RWPE2 (cell line): ENCODE measurements around the gene EDNRA.

Experiments
- ATAC-seq: fragments of 200-7000 bp; cut with Tn5 transposase; 3 replicates; pipeline ENCODE4 v1.9.1; 2021; ENCODE audit warnings: low read depth
- DNase-seq: peaks from one replicate; pipeline ENCODE4 v3.0.0-alpha.2; 2020; ENCODE audit warnings: low spot score
- H3K27ac ChIP-seq: fragments of 450-650 bp; 2 replicates; pipeline ENCODE4 v1.5.1; 2017; ENCODE audit warnings: mild to moderate bottlenecking; ENCODE audit not compliant: poor library complexity, severe bottlenecking
- H3K27me3 ChIP-seq: fragments of 250-450 bp; sonication (Bioruptor Pico); 2 replicates; pipeline ENCODE4 v1.5.1; 2021; ENCODE audit warnings: mild to moderate bottlenecking, moderate library complexity; ENCODE audit not compliant: insufficient read depth, poor library complexity, severe bottlenecking
- H3K36me3 ChIP-seq: fragments of 250-450 bp; sonication (Bioruptor Pico); 2 replicates; pipeline ENCODE4 v1.5.1; 2020; ENCODE audit warnings: low read depth, mild to moderate bottlenecking, moderate library complexity
- H3K4me1 ChIP-seq: fragments of 250-450 bp; sonication (Bioruptor Pico); 2 replicates; pipeline ENCODE4 v1.5.1; 2021; ENCODE audit warnings: mild to moderate bottlenecking, moderate library complexity; ENCODE audit not compliant: insufficient read depth, poor library complexity, severe bottlenecking
- H3K4me3 ChIP-seq: fragments of 250-450 bp; sonication (Bioruptor Pico); 2 replicates; pipeline ENCODE4 v1.5.1; 2021; ENCODE audit warnings: mild to moderate bottlenecking, moderate library complexity; ENCODE audit not compliant: severe bottlenecking
- H3K9me3 ChIP-seq: fragments of 250-450 bp; sonication (Bioruptor Pico); 2 replicates; pipeline ENCODE4 v1.5.1; 2021; ENCODE audit warnings: mild to moderate bottlenecking, moderate library complexity; ENCODE audit not compliant: severe bottlenecking
- TF ChIP-seq, protein P1 (sequence below): fragments of 450-650 bp; IDR thresholded peaks from one replicate; pipeline ENCODE4 v1.5.1; 2017; ENCODE audit warnings: mild to moderate bottlenecking, moderate library complexity; ENCODE audit not compliant: poor library complexity, severe bottlenecking

EDNRA gene

DNA sequence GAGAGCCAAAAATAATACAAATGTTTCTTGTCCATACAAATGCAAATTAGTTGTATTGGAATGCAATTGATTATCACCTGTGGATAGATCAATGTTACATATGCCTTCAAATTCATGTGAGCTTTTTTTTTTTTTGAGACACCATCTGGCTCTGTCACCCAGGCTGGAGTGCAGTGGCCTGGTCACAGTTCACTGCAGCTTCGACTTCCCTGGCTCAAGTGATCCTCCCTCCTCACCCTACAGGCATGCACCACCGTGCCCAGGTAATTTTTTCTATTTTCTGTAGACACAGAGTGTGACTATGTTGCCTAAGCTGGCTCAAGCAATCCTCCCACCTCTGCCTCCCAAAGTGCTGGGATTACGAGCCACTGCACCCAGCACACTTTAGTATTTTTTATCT is 97.7 kb downstream of the EDNRA start:
- Histone ChIP-seq H3K4me3 (no peak overlapping the region), H3K36me3 (no peaks in the 10 kb centered on the region), H3K27me3 (no peaks in the 10 kb centered on the region), H3K27ac (peak overlapping the region; percentile 68), H3K4me1 (peaks cover 35% of the 10 kb centered on the region), H3K9me3 (no peaks in the 10 kb centered on the region)
- ATAC-seq: no peak
- no peak for DNase-seq
- TF ChIP-seq, protein P1, sequence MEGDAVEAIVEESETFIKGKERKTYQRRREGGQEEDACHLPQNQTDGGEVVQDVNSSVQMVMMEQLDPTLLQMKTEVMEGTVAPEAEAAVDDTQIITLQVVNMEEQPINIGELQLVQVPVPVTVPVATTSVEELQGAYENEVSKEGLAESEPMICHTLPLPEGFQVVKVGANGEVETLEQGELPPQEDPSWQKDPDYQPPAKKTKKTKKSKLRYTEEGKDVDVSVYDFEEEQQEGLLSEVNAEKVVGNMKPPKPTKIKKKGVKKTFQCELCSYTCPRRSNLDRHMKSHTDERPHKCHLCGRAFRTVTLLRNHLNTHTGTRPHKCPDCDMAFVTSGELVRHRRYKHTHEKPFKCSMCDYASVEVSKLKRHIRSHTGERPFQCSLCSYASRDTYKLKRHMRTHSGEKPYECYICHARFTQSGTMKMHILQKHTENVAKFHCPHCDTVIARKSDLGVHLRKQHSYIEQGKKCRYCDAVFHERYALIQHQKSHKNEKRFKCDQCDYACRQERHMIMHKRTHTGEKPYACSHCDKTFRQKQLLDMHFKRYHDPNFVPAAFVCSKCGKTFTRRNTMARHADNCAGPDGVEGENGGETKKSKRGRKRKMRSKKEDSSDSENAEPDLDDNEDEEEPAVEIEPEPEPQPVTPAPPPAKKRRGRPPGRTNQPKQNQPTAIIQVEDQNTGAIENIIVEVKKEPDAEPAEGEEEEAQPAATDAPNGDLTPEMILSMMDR: no peak

DNA sequence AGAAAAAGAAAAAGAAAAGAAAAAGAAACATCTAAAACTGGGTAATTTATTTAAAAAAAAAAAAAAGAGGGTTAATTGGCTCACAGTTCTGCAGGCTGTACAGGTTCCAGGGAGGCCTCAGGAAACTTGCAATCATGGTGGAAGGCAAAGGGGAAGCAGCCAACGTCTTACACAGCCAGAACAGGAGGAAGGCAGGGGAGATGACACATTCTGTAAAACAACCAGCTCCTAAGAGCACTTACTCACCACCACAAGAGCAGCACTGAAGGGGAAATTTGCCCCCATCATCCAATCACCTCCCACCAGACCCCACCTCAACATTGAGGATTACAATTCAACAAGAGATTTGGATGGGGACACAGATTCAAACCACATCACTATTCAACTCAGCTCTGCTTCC is 99.5 kb downstream of the EDNRA start:
- H3K27ac ChIP-seq: peak overlapping the region; percentile 81

DNA sequence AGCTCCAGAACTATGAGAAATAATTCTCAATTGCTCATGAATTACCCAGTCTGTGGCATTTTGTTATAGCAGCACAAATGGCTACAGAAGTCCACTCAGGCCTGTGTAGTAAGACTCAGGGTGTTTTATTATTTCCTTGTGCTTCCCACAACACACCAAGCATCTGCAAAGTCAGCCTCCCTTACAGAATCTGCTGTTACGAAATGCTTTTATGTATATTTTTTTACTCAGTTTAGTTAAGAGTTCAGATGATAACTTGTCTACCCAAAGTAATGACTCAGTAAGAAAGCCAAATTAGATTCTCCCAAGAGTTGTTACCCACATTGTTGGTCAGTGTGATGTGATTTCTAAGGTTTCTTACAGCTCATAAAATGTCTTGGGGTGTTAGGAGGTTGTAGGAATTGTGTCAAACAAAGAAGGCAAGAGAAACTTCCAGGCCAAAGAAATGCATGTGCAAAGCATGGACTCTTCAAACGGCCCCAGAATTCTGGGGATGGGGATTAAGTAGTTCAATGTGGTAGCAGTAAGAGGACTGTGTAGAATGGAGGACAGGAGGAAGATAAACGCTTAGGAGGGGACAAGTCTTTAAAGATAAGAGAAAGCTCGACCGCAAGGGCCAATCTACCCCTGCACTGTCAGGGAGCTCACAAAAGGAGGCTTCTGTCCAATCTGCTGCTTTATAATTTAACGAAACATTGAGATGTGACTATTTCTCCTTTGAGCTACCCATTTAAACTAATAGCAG is 100.9 kb downstream of the EDNRA start:
- no peak for ATAC-seq

More for the DNA sequence above, 99.5 kb downstream of the EDNRA start:
- no peak overlapping the region for H3K4me3 ChIP-seq
- ATAC-seq (no peak), DNase-seq (no peak)
- peaks cover 35% of the 10 kb centered on the region for H3K4me1 ChIP-seq
- TF ChIP-seq, protein P1: no peak
- no peaks in the 10 kb centered on the region for H3K9me3 ChIP-seq
- H3K27me3 ChIP-seq: no peaks in the 10 kb centered on the region
- no peaks in the 10 kb centered on the region for H3K36me3 ChIP-seq

DNA sequence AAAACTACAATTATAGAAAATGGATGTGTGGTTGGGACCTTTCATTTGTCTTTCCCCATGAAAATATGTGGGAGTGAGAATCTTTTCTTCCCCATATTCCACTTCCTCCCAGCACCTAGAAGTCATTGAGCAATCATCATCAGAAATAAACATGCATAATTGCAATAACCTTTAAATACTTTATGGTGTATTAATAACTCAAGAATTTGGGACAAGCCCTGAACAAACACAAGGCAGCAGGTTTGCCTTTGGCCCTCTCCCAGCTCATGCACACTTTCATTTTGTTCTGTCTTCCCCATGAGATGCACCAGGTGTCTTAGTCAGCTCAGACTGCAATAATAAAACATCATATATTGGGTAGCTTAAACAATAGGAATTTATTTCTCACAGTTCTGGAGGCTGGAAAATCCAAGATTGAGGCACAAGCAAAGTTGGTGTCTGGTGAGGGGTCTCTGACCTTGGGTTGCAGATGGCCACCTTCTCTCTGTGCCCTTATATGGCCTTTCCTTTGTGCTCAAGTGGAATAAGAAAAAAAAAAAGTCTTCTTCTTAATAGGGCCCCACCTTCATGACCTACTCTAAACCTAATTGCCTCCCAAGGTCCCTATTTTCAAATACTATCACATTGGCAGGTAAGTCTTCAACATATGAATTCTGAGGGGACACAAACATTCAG is 101.6 kb downstream of the EDNRA start:
- peak; percentile 83 for DNase-seq
- TF ChIP-seq, protein P1: no peak
- peak overlapping the region; percentile 81 for H3K27ac ChIP-seq

More for the DNA sequence above, 100.9 kb downstream of the EDNRA start:
- H3K27me3 ChIP-seq: no peaks in the 10 kb centered on the region
- no peaks in the 10 kb centered on the region for H3K9me3 ChIP-seq
- no peaks in the 10 kb centered on the region for H3K36me3 ChIP-seq
- peaks cover 35% of the 10 kb centered on the region for H3K4me1 ChIP-seq
- H3K27ac ChIP-seq: peak overlapping the region; percentile 81
- TF ChIP-seq, protein P1: no peak
- no peak for DNase-seq
- no peak overlapping the region for H3K4me3 ChIP-seq

DNA sequence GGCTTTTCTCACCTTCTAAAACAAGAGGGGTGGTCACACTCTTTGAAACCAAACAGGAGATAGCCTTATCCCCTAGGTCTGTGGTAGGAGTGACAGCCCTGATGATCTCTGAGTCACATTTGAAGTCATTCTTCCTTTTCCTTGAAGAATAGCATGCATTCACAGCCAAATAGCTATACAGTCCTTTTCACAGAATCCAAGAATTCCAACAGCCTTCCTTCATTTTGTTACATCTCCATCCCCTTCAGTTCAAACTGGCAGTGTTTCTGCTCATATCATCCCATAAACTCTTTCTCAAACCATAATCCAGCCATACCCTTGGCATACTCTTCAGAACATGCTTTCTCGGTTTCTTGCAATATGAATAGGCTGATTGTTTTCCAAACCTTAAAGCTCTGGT is 103.0 kb downstream of the EDNRA start:
- ATAC-seq (no peak), DNase-seq (no peak)
- no peaks in the 10 kb centered on the region for H3K36me3 ChIP-seq
- H3K27me3 ChIP-seq: no peaks in the 10 kb centered on the region
- H3K27ac ChIP-seq: no peak overlapping the region
- peaks cover 22% of the 10 kb centered on the region for H3K4me1 ChIP-seq
- TF ChIP-seq, protein P1: no peak
- H3K4me3 ChIP-seq: no peak overlapping the region
- no peaks in the 10 kb centered on the region for H3K9me3 ChIP-seq

More for the DNA sequence above, 101.6 kb downstream of the EDNRA start:
- H3K27me3 ChIP-seq: no peaks in the 10 kb centered on the region
- ATAC-seq: peak; percentile 72
- H3K4me1 ChIP-seq: peaks cover 31% of the 10 kb centered on the region
- no peaks in the 10 kb centered on the region for H3K36me3 ChIP-seq
- no peaks in the 10 kb centered on the region for H3K9me3 ChIP-seq
- H3K4me3 ChIP-seq: no peak overlapping the region
